DMS153 treated with DMSO at 0.1 percent for 48 hours (cell line): Measurements from ENCODE around the gene DGKG.
A peak's percentile ranks its signal among the peaks of the same experiment; 100 is the strongest.

Experiments
- DNase-seq: peaks from one replicate; lab custom pipeline; 2025; ENCODE audit not compliant: unreplicated experiment; lab: John Stamatoyannopoulos, UW

Gene DGKG

DNA sequence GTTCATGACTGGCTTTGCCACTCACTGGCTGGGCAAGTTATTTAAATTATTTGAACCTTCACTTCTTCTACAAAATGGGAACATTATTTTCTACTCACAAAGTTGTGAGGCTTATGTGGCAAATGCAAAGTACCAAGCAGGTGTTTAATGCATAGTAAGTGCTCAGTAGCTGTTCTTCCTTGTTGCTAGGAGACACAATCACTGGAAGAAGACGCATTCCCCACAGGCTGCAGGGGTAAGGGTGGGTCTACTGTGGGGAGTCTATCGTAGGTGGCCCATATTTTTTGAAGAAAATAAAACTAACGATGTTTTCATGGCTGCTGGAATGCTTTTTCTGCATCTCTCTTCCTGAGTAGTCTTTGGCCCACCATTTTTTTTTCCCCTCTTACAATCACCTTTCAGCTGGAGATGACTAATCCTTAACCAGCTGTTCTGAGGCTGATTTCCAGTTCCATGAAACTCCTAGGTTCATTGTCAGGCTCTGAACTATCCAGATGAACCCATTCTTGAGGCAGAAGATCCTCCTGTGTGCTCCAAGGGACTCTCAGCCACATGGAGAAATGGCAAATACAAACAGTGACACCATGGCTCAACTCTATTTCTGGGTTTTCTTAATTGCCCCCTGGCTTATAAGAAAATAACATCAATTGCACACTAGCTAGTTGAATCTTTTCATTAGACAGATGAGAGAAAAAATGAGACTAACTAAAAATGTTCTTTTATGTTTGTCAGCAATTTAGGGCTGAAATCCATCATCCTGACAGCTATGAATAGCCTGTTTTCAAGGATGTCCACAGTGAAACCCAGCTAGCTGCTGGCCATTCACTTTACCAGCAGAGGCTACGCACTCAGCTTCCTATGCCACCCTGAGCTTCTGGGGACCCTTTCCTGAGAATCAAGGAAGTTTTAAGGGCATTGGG is 144.9 kb downstream of the DGKG start:
- DNase-seq = no peak

DNA sequence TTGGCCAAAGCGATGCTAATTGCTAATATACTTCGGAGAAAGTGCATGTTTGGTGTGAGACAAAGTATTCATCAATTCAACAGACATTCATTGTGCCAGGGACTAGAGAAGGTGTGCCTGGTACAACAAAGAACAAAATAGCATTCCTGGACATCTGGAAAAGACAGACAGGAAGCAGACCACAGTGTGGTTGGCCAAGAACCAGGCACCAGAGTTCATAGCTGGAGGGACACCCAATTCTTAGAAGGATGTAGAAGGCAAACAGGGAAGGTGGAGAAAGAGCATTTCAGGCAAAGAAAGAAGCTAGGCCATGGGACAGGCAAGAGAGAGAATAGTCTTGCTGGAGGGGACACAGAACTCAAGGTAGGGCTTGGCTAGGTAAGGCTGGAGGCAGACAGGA is 147.4 kb downstream of the DGKG start:
- no peak for DNase-seq

DNA sequence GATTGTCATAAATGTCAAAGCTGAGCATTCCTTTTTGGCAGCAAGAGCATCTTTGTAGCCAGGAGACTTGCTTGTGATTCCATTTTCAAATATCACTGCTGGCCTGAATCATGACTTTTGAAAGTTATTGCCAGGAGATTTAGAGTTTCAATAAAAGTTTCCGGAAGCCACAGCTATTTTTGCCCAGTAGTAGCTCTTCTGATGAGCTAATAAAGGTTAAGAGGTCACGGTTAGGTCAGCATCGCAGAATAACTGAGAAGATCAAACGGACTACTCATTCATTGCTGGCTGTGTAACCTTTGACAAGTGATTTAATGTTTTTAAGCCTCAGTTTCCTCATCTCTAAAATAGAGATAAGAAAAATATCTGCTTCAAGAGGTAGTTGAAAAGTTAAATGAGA is 148.1 kb downstream of the DGKG start:
- DNase-seq = no peak

DNA sequence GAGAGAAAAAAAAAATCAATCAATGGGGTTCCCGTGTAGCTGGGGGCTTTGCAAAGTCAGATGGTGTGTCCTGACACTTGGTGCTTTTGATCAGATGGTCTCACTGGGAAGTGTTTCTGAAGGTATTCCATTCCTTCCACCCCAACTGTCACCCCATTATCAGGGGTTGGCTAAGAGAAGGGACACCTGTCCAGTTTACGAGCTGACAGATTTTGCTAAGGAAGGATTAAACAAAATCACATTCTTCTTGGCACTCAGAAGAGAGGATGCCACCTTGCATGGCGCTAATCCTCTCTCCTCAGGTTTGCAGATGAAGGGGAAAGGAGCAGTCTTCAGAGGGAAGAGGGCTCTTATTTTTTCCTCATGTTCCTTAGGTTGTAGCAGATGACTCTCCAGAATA is 149.4 kb downstream of the DGKG start:
- no peak for DNase-seq

DNA sequence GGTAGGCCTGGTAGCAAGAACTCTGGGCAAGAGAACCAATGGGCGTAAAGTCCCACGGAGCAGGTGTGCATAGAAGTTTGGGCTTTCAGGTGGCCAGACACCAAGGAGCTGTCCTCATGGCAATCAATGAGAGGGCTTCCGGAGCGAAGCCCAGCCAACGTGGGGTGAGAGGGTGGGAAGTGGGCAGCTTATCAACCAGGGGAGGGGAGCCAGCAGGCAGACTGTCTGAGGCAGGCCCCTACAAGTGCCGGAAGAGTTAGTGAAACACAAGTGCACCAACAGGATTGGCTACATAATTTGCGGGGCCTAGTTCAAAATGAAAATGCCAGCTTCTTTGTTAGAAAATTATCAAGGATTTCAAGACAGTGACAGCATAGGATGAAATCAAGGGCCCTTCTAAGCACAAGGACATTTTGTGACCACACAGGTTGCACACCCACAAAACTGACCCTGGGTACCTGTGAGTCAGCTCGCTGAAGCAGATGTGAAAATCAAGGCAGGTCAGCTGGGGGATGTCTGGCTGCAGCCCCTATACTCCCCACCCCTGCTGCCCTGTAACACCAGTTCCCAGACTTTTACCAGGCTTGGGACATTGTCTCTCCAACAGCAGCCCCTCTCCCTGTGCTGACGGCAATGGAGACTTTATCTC is 151.1 kb downstream of the DGKG start:
- DNase-seq = no peak

DNA sequence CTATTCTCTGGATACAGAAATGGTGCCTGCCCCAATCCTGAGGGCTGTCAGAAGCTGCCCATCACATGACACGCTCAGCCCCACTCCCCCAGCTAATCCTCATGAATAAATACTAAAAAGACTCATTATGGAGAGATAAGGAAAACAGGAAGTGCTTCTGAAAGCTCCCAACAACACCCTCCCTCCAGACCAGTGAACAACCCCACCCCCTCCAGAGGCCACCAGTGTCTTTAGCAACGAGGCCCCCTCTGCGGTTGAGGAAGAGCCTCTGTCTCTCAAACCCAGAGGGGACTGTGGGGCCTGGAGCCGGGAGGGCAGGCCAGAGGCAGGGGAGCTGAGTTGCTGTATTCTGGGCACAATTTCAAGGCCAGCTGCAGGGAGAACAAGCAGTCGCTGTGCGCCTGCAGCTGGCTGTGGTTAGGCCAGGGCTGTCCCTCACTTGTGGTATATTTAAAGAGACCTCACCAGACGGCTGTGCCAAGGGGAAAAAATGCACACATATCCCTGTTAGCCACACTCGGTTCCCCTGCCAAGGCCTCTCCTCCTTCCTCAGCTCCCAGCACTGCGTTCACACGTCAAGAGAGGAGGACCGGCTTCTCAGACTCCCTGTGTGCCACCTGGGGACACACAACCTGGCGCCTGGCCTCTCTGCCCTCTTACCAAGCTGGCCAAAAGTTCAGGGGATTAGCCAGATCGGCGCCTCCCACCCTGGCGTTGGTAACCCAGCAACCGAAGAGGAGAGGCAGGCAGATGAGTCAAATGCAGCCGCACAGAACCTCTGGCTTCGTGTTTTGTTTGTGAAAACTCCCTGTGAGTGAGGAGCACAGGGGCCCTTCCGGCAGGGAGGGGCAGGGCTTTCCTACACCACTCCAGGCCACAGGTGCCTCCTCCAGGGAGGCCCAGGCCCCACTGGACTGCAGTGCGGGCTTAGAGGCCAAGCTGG is 152.0 kb downstream of the DGKG start:
- peak; percentile 49 for DNase-seq

DNA sequence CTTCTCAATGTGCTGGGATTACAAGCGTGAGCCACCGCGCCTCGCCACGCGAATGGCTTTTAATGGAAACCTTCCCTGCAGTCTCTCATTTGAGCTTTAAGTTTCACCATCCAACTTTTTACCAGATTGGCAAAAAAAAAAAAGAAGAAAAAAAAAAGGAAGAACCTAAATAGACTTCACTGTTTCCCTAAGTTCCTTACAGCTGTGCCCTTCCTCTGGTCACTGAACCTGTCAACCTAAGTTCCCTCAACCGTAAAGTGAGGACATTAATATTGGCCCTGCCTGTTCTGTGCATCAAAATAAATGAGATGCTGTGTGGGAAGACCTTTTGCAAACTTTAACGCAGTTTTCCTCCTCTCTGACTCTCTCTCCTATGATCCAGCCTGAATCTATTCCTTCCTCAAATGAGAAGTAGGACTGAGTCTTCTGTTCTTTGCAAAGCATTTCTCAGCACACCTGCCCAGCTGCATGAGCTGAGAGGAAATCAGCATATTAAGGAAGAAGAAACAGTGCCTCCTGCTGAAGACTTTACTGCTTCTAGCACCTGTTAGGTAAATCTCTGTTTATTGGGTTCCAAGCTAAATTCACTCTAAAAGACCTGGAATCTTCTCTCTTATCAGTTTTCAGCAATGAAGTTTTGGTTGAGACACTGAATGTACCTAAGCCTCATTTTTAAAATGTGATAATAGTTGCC is 153.6 kb downstream of the DGKG start:
- no peak for DNase-seq

DNA sequence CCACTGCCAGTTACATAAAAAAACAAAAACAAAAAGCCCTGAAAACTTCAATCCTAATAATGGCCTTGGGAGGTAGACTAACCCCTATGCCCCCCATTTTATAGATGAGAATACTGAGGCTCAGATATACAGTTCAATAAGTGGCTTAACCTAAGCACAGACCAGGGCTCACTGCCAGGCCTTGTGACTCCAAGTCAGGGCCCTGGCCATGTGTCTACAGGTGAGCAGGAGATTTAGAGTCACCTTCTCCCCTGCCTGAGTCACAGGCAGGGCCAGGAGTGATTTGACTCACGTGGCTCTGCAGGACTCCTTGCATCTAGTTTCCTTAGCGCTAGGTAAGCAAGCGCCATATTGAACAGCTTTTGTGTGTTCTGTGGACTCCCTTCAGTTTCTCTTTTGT is 154.5 kb downstream of the DGKG start:
- DNase-seq = no peak

DNA sequence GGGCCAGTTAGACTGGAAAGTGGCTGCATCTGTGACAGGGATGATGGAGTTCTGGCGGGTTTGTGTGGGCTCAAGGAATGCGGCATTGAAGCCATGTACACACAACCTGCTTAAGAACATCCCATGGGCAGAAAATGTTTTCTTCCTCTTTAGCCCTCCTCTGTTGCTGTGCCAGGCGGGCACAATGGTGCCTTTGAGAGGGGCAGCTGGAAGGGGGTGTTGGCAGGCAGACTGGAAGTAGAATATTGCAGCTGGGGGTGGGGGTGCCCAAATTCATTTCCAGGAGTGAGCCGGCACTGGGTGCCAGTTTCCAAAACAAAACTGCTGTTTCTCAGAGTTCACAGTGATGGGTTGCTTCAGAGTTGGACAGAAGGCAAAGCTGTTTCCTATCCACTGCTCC is 161.3 kb downstream of the DGKG start:
- no peak for DNase-seq

DNA sequence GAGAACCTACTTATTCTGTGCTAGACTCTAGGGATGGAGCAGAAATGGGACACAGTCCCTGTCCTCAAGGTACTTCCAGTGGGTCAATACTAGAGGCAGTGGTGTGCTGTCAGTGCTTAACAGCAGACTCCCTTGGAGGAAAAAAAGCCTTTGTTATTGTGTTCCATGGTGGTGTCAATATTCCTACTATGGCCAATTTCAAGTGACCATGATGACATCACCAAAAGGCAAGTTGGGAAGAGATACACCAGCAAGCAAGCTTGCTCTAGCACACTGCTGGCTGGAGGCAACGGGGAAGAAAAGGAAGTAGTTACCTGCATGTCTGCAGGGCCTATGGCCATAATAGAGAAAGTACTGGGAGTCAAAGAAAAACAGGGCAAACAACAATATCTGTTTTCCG is 163.6 kb downstream of the DGKG start:
- no peak for DNase-seq

DNA sequence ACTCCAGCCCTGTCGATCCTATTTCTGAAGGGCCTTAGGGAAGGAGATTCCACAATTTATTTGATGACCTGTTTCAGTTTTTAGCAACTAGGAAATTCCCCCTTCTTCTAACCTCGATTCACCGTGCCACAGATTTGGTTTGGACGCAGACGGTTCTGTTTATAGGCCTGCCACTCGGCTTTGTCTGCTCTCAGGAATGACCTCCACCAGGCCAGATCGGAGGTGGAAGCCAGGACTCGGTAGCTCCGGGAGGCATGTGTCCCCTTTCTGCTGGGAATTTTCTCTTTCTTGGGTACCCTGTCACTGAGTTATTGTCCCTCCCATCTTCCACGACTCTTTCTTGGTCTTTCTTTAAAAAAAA is 167.6 kb downstream of the DGKG start:
- no peak for DNase-seq

DNA sequence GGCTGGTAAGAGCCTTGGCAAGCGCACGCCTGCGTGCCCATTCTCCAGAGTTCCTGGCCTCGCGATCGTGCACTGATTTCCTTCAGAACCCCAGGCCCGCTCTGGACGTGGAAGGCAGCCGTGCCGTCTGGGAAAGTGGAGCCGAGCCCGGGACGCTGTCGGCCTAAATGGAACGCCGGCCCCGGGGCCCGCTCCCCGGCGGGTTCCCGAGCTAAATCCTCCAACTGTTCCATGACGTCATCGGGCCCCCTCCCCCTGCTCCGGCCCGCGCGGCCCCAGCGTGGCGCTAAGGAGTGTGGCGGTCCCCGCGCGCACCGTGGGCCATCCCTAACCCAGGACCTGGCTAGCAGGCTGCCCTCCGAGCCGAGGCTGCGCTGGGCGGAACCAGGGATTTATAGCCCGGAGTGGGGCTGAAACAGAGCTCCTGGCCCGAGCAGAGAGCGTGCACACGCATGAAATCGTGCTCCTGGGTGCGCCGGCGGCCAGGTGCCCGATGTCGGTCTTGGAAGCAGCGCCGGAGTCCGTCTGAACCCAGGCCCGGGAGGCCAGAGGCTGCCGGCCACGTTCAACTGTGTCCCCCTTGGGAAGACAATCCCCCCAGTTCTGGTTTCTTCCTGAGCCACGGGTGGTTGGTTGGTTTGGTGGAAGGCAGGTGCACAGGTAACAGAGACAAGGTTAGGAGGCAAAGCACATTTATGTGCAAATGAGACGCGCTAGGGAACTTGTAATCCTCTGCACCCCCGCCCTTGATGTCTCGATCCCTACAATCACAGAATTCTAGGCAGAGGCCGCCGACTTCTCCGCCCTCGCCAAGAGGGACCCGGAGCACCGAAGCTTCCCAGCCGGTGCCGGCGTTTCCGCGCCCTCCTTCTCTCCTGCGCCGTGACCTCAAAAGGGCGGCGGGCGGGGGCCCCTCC is 168.2 kb downstream of the DGKG start:
- DNase-seq = no peak

DNA sequence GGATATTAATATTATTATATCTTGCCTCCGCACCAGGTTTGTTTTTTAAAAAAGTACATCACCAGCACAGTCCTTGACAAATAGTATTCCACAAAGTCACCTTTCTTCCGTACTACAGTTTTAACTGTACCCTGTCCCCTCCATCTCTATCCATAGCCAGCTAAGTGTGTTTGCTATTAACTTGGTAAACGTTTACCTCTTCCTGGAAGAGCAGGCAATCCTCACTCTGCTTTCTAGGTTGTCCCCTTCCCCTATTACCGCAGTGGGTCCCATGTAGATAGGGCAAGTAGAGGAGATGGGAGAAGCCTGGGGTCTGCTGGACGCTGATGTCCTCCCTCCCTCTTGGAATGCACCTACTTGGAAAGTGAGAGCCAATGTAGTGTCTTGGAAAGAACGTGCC is 169.2 kb downstream of the DGKG start:
- DNase-seq = no peak

DNA sequence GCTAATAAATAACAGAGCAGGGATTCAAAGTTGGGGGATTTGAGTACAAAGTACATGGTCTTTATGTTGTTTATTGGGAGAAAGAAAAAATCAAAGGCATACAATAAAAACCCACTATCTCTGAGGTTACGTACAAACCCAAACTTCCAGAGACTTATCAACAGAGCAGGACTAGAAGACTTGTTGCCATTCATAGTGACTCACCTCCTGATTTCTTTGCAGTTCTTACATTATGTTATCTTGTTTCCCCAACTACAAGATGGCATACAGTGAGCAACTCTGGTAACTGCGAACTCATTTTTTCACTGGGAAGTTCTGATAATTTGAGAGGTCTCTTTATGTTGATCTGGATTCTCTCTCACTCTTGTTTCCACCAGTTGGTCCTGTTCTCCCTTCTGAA is 172.5 kb downstream of the DGKG start:
- DNase-seq = no peak

DNA sequence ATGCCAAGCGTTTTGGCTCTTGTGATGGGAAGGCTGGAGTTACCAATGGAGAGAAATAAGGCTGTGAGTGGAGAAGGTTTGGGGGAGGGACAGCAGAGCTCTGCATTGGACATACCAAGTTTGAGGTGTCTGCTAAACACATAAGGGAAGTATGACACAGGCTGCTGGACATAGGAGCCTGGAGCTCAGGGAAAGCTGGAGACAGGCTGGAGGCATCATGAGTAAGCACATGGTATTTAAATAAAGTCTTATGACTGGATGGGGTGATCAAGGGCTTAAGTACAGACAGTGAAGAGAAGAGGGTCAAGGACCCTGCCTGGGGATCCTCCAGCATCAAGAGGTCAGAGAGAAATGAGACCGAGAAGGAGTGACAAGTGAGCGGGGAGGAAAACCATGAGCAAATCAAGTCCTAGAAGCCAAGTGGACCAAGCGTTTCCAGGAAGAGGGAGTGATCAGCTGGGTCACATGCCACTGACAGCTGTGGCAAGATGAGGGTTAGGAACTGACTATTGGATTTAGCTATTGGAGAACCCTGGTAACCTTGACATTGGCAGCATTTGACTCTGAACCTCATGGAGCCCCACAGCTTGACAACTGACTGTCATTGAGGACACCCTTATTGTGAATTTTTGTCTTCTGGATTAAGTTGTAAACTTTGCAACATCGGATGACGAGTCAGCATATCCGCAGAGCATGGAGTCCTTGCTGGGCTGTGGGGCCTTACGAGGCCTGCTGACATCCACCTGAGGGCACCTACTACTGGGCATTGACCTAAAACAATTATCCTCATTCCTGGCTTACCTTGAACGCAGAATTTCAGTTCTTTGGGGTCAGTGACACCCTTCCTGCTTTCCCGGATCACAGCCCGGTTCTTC is 174.4 kb downstream of the DGKG start:
- DNase-seq = no peak

DNA sequence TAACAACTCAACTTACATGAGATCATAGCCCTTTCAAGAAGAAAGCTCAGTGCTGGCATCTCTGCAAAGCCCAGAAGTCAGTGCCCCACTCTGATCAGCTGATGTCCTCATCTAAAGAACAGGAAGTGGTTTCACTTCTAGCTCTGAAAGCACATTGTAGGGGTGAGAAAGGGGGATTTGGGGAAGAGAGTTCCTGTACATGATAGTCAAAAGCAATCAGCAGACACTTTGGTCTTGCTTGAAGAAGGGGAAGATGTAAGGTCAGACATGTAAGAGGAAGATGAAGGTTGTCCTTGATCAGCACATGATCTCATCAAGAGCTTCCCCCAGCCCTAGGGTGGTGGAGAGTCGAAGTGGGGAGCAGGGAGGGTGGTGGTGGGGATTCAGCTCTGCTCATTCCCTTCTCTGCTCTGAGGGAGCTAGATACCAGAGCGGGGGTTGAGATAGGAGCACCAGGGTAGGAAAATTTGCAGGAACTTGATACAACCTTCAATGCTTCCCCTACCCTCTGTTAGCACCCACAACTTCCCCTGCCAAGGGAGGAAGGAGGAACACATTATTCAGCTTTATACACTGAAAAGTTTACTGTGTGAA is 176.7 kb downstream of the DGKG start:
- DNase-seq = no peak

DNA sequence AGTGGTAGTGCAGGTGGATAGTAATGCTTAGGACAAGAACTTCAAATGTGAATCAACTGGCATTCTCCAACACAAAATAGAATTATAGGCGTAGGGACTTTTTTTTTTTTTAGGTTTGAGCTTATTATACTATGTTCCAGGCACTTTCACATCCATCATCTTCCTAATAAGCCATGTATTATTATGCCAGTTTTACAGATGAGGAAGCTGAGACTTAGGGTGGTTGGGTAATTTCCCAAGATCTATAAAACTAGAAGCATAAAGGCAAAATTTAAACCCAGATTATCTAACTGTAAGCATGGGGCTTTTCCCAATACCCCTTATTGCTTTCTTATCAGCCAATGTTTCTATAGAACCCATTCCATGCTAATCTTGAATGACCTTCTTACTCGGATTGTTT is 178.0 kb downstream of the DGKG start:
- DNase-seq = no peak

DNA sequence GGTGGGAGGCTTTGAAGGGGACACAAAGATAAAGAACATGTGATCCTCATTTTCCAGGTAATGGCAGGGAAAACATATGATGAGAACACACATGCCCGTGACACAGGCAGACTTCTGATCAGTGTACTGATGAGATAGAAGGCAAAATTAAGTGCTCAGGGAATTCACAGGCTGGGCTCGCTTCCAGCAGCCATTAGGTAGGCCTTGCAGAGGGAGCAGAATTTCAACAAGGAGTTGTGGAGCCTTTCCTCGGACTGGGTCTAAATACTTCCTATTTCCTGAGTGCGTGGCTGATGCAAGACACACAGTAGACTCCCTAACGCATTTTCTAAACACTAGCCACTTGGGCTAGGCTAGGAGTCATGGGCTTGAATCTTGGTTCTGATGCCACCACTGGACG is 179.2 kb downstream of the DGKG start:
- no peak for DNase-seq

DNA sequence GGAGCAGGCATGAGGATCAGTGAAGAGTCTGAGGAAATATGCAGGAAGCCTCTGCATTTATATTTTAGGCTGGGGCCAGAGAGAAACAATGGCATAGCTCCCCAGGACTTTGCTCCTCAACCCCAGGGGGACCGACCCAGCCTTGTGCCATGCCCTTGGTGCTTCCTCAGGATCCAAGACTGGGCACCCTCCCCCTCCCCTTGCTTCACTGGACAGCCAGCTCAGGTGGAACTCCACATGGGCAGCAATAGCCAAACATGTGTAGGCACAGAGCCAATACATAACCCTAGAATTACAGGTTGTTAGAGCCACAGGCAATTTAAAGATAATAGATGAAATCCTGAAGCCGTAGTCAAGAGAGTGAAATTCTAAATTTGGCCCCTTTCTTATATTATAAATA is 180.1 kb downstream of the DGKG start:
- no peak for DNase-seq
